GM19238 (cell line): Measurements from ENCODE around the gene IL1R1.

Source experiments
- DNase-seq: peaks from one replicate; pipeline ENCODE4 v3.0.0; 2011; ENCODE audit warnings: low spot score; ENCODE audit not compliant: insufficient read length

Gene IL1R1

DNA sequence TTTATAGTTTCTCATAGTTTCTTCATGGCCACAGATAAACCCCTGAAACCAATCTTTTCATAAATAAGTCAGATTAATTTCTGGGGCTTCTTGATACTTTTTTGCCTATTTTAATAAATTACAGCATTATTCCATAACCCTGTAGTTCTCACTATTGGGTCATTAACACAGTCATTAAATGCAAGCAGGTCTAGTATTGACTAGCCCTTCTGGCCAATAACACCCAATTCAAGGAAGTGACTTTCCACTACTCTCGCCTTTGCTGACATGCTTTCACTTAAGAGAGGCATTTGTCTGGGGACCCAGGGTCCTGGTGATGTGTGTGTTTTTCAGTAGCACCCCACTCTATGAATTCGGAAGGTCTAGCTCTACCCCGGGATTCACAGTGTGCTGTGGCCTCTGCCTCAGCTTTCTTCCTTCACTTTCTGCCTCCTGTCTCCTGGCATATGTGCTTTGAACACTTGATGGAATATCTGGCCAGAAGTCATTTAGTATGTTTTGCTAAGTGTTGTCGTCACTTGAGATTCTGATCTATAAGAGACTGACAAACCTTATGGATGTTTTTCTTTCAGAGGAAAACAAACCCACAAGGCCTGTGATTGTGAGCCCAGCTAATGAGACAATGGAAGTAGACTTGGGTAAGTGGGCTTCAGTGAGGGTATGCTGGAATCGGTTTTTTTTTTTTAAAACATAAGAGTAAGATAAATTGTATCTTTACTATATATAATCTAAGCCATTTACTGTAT is 25.7 kb downstream of the IL1R1 start:
- DNase-seq, result no peak

DNA sequence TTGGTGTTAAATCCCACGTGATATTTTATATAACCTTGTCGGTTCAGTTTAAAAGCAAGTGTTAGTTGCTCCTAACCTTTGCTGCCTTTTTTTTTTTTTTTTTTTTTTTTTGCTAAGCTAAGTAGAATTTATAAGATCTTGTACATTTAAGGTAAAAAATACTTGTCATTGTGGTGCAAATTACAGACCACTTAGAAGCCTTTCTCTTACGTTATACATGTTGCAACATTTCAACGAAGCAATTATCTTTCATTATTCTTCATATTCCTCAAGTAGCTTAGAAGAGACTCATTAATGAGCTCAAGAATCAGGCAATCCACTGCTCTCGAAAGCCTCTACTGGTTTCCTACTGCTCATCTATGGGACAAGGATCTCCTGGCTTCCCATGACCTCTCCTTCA is 29.4 kb downstream of the IL1R1 start:
- DNase-seq, result no peak

DNA sequence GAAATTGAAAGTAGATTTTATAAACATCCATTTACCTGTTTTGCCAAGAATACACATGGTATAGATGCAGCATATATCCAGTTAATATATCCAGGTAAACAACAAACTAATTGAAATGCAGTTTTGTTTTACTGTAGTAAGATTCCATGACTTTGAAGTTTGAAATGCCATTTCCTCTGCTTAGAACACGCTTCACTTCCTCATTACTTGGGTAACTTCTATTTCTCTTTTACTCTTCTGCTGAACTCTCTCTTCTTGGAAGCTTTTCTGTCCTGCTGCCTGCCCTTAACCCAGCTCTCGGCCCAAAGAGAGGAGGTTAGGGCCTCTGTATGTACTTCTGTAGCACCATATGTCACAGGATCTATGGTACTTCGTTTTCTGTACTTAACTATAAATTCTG is 30.2 kb downstream of the IL1R1 start:
- DNase-seq, result no peak

- DNase-seq, result no peak
These were observed 33.6 kb downstream of the IL1R1 start for GRCh38 chr2:102176172-102176571.

- DNase-seq, result no peak
These were observed 35.4 kb downstream of the IL1R1 start for GRCh38 chr2:102177814-102178478.

- DNase-seq, result no peak
These were observed 36.5 kb downstream of the IL1R1 start for GRCh38 chr2:102179061-102179460.

DNA sequence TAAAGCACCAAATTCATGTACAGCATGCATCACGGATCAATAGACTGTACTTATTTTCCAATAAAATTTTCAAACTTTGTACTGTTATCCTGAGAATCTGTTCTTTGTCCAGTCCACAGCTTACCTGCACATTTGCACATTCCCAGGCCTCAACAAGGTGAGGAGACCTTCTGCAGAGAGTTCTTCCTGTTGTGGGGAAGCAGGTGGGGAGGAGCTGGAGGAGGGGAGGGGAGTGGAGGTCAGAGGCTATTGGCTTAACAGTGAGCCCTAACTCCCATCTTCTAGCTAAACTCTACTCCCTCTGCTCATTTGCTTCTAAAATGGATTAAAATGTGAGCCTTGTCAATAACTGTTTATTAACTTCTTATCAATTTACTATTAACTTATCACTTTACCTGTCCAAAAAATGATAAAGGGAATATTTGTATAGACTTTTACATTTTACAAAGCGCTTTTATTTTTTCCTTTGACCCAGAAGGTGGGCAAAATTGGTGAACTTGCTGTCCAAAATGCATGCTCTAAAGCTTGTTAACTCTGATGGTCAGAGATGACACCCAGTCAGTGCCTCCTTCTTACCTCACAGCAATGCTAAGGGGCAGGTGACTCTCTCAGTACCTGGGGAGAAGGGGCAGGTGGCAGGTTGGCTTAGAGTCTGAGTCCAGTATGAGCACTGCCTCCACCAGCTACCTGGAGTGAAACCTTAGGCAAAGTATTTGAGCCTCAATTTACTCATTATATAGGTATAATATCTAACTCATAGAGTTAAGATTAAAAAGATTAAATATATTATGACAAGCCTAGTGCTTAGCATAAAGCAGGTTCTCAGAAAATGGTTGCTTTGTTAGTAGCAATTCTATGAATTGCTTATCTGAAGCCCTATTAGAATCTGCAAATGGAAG is 37.5 kb downstream of the IL1R1 start:
- DNase-seq, result no peak

DNA sequence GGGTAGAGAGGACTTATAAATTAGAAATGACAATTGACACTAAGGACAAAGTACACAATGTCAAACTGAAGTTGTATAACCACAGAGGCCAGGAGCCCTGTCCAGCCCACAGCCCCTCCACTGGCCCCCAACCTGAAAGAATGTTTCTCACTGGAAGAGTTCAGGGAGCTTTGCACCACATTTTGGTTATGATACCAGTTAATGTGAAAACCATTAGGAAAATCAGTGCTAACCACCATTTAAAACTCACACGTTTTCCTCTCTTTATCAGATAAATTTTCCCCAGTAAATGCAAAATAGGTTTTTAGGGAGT is 38.1 kb downstream of the IL1R1 start:
- DNase-seq, result no peak

- DNase-seq, result no peak
These were observed 38.8 kb downstream of the IL1R1 start for GRCh38 chr2:102181376-102181775.

- DNase-seq, result no peak
These were observed 39.5 kb downstream of the IL1R1 start for GRCh38 chr2:102181919-102182635.

GRCh38 chr2:102184018-102184417 is 41.5 kb downstream of the IL1R1 start:
- no peak for DNase-seq

GRCh38 chr2:102184568-102184967 is 42.0 kb downstream of the IL1R1 start:
- no peak for DNase-seq

GRCh38 chr2:102185347-102185746 is 42.8 kb downstream of the IL1R1 start:
- DNase-seq, result no peak

DNA sequence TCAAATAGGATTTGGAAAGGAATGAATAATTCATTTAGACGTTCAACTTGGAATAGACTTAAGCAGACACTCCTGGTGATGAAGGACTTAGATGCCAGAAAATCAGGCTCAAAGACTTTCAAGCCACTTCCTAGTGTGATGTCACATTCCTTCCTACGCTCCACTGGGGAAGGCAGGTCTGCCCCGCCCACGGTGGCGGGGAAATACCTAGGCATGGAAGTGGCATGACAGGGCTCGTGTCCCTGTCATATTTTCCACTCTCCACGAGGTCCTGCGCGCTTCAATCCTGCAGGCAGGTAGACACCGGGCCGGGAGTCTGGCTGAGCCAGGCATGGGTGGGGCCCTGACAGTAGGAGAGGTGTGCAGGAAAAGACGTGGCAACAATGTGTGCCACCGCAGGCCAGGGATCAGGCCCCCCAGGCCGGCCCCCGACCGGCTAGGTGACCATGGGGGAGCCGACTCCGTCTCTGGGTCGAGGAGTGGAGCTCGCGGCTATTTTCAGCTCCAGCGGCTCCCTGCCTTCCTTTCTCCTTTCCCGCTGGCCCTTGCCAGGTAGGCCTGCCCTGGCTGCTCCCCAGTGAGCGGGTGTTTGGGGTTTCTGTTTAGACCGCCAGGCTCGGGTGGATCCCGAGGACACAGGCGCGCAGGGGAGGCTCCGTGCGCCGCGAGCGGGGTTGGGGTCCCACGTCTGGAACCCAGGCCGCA is 44.4 kb downstream of the IL1R1 start, which contains the start of gene IL1RL2:
TSS of gene IL1RL2 (plus strand) at position 233 of the 705 bp plus-strand sequence. CDS start 845 bp downstream, outside the sequence.
- no peak for DNase-seq

DNA sequence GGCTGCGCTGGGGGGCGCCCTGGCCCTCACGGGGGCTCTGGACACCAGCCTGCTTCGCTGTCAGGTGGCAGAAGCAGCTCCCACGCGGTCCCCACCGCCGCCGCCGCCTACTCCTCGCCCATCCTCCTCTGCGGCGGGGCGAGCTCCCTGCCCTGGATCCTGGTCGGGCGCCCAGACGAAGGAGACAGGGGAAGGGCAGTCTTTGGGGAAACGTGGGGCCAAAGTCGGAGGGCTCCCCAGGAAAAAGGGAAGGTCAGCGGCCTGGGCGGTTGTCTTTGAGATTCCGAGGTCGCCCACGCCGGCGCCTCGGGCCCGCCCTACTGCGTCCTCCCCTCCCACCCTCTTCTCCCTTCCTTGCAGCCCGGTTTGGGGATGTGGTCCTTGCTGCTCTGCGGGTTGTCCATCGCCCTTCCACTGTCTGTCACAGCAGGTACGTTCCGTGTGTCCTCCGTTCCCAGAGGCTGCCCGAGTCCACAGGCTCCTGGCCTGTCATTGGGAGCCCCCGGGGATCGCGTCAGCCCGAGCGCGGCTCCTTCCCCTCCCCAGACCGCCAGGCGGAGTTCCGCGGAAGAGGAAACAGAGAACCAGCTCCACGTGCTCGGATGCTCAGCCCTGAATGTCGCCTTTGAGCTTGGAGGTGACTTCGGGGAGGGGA is 45.1 kb downstream of the IL1R1 start:
- no peak for DNase-seq

- no peak for DNase-seq
These were observed 48.0 kb downstream of the IL1R1 start for GRCh38 chr2:102190430-102191107.

DNA sequence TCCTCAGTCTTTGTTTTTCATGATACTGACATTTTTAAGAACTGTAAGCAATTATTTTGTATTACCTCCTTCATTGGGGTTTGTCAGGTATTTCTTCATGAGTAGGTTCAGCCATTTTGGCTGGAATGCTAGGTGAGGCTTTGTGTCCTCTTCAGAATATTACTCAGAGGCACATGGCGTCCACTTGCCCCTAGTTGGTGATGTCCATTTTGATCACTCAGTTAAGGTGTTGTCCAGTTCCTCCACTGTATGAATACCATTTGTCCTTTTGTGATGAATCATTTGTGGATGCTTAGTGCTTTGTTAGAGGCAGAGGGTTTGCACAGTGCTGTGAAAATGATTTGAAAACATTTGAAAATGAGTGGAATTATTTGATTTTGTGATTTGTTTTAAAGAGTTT is 49.0 kb downstream of the IL1R1 start:
- DNase-seq, result no peak

DNA sequence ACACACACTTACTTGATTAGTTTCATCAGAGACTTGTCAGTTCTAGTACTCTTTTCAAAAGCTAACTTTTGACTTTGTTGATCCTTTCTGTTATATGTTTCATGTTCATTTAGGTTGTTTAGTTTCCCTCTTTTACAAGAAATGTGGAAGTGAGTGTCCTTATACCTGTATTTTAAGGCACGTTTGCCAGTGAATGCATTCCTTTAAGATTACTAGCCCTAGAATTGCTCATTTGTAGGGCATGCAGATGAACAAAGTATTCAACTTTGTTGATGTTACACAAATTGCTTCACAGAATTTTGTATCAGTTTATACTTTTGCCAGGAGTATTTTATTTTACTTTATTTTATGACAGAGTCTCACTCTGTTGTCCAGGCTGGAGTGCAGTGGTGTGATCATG is 50.5 kb downstream of the IL1R1 start:
- DNase-seq, result no peak

DNA sequence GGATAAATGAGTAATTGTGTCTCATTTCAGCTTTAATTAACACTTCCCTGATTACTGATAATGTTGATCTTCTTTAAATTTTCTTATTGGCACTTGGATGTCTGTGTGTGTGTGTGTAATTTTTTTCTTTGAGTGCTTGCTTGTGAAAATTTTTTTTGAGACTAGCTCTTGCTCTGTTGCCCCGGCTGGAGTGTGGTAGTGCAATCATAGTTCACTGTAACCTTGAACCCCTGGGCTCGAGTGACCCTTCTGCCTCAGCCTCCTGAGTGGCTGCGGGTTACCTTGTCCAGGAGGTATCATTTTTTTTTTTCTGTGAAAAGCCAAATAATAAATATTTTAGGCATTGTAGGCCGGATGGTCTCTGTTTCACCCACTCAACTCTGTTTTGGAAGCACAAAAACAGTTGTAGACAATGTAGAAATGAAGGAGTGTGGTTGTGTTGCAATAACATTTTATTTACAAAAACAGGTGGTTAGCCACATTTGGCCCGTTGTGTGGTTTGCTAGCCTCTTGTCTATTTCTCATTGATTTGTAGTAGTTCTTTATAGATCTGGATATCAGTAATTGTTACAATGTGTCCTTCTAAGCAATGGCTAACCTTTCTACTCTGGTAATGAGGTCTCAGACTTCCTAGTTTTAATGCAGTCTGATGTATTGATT is 52.2 kb downstream of the IL1R1 start:
- DNase-seq, result no peak
